Measurements from ENCODE around the gene CYP19A1.
"Not testable (repeated sequence)": the region's sequence is repeated elsewhere in the genome, so short reads cannot be mapped to it uniquely, and the experiment has no call there.

The CYP19A1 gene

GRCh38 chr15:51201581-51201980, 136.8 kb downstream of the CYP19A1 start:
- no peak for DNase-seq

DNA sequence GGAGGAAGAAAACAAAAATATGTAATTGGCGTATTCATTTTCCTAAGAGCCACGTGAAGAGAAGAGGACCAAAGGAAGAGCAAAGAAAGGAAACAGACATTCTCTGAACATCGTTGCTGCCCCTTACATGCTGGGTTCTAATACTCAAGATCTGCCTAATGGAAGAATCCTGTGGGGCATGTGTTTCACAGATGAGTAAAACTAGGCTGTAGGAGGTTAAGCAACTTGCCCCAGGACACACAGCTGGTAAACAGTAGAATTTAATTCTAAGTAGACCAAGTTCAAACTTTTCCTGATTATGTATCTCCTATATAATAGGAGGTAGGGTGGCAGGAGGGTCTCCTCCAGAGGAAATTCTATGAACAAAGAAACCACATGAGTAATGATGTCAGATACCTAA, 137.6 kb downstream of the CYP19A1 start:
- no peak for DNase-seq

- no peak for DNase-seq
Measured at GRCh38 chr15:51199541-51199940, 138.9 kb downstream of the CYP19A1 start.

DNA sequence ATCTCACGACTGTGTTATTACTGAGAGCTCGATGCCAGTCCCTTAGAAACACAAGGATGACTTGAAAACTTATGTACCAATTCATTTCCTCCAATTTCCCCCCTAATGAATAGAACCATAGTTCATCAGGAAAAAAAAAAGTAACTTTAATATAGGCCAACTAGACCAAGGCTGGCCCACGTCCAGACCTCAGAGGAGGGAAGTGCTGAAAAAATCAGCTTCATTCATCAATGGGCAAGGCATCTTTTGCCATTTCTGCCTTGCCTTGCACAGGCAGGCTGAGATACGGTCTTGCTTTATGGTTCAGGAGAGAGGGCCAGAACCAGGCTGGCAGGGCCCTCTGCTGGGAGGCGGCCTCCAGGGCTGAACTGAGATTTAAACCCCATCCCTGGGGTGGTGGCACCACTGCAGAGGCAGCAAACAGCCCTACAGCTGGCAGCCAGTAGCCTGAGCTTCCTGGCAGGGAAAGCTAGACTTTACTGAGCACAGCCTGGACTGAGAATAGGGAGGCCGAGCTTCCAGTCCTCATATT, 139.6 kb downstream of the CYP19A1 start:
- no peak for DNase-seq

GRCh38 chr15:51195459-51195858, 142.9 kb downstream of the CYP19A1 start:
- no peak for DNase-seq

- DNase-seq = no peak
Measured at GRCh38 chr15:51193979-51194378, 144.4 kb downstream of the CYP19A1 start.

DNA sequence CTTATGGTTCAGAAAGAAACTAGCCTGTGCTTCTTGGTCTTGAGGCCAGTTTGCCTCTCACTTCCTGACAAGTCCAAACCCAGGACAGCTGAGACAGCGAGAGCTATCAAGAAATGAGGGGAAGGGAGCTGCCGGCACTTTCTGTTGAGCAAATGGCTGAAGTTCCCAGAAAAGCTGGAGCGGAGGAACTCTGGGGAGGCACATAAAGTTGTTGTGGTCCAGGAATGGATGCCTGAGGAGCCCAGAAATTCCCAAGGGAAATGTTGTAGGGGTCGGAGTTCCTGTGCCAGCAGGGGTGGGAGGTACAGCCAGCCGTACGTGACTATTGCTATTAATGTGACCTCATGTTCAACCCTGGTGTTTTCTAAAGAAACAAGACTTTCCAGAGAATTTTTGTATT, 144.9 kb downstream of the CYP19A1 start:
- no peak for DNase-seq

DNA sequence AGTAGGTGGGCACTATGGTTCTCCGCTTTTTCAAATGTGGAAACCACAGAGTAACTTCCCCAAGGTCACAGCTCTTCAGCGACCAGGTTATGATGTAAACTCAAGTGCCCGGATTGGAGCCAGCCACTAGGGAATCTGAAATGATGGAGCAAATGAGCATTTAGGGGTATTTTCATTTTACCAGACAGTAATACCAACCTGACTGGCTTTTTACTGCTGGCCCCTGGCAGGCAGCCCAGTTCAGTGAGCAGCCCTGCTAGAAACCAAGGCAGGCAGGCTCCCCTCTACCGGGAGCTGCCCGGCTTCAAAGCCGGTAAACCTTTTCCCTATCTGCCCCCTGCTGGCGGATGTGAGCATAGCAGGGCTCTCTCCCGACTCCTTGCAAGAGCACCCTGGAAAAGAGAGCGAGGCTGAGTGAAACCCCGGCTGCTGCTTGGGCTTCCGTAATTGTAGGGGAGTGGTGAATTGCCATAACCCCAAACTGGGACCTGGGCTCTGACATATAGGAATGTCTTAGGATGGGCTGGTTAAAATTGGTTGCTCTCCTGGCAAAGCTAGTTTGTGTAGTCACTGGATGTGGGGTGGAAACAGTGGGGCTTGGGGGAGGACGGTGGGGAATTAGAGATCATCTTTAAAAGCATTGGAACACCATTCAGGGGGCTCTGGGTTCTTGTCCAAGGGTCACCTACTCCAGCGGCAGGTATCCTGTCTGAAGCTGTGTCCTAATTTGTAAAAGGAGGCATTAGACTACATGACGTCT, 145.7 kb downstream of the CYP19A1 start:
- DNase-seq = peak; percentile 93

DNA sequence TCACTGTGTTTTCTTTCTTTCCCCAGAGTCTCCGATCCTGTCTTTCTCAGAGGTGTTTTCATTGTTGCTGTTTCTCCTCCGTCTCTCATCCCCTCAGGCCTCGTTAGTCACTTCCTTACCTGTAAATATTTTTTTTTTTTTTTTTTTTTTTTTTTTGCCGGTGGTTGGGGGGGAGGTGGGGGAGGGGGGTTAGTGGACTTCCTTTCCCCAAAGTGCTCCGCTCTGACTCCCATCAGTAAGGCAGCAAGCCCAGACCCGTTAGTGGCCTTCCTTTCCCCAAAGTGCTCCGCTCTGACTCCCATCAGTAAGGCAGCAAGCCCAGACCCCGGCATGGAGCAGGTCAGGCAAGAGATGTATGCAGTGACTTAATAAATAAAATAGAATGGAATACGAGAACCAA, 146.6 kb downstream of the CYP19A1 start:
- no peak for DNase-seq

DNA sequence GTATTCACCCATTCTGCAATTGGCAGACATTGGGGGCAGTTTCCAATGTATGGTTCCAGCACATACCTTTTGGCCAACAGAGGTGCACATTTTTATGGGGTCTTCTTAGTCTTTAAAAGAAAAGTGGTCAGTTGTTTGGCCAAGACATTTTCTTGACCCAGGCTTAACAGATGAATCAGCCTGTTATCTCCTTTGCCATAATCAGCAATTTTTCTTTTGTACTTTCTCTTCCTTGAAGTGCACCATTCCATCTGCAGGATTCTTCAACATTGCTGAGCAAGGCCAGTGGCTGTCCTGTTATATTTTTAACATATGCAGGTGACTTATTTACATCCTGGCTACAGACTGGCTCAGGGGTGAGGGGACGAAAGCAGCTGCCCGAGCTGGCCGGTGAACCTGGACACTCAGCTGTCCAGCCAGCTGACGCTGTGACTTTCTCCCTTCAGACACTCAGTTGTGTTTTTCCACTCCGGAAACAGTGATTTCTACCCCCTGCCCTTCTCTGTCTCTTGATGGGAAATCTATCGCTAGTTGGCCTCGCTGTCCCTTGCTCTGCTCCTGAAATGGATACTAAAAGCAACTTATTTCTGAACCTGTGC, 147.2 kb downstream of the CYP19A1 start:
- DNase-seq = no peak

- DNase-seq = no peak
Measured at GRCh38 chr15:51190424-51191068, 147.8 kb downstream of the CYP19A1 start.

GRCh38 chr15:51189669-51190385, 148.6 kb downstream of the CYP19A1 start:
- no peak for DNase-seq

DNA sequence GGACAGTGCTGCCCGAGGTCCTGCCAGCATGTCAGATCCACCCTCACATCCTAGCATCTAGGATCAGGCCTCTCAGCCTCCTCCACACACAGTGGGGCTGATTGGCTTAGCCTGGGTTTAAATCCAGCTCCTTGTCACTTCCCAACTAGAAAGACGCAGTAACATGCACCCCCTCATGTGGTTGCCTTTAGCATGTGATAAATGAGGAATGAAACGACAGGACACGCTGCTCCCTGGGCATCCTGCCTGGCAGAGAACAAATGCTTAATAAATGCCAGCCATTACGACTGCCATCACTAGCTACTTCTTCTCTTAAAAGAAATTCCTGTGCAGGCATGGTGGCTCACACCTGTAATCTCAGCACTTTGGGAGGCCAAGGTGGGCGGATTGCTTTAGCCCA, 149.6 kb downstream of the CYP19A1 start:
- not testable (repeated sequence) for DNase-seq

DNA sequence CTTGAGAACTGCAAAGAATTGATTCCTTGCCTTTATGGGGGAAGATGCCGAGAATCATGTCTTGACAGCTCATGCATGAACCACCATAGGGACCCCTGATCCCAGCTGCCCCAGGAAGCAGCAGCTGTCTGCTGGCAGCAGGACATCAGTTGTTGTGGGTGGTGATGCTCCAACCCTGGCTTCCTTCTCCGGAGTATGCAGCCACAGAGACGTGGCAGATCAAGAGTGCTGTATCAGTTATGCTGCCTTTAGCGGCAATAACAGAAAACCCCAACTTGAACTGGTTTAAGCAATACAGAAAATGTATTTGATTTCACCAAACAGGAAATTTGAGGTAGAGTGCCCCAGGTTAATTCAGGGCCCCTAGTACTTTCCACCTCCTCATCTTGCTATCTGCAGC, 151.5 kb downstream of the CYP19A1 start:
- no peak for DNase-seq

GRCh38 chr15:51186181-51186705, 152.2 kb downstream of the CYP19A1 start:
- DNase-seq = no peak

DNA sequence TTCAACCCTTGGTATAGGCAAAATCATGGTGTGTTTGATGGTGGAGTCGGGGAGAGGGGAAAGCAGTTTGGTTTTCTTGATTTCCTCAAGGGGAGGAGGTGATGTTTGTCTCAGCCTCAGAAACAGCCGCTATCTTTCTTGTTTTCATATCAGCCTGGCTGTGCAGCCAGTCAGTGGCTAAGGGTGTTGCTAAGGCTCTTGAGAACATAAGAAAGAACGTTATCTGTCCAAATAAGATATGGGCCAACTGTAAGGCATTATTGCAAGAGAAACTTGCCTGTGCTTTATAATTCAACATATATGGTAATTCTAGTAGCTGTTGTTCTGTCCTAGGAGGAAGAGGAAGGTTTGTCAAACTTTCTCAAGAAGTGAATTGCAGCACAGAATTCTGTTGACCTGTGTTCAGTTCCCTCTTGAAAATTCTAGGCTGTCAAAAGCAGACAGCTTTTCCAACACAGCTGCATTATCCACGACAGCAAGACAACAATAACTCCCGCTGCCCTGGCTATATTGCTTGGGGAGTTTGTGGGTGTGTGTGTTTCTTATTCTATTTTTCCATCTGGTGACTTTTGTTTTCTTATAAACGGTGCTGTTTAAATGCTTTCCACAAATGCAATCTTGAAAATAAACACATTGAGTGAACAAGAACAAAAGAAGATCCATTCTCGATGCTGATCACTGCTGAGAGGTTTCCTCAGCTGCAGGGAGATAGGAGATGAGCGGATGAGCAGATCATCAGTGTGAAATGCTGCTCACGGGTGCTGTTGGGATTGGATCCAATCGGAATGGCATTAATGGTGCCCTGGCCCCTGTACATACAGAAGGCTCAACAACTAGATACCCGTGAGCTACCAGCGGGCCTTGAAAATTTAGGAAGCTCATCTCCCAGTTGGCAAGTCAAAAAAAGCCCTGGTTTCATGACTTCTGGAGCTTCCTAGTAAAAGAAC, 152.9 kb downstream of the CYP19A1 start:
- DNase-seq = no peak

- DNase-seq = no peak
Measured at GRCh38 chr15:51184627-51185026, 153.8 kb downstream of the CYP19A1 start.

DNA sequence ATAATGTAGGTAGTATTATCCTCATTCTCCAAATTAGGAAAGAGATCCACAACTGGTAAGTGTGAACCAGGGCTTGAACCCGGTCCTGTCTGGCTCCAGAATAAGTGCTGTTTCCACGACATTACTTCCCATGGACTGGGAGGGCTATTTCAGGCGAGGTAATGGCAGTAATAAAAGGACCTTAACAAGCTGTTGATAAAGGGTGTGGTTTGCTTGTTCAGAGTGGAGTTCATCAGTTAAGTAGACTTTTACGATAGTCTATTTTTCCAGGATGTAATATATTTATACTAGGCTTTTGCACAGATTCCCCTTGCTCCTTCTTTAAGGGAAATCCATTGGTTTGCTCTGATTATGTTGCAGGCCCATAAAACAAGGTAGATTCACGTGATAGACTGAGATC, 155.3 kb downstream of the CYP19A1 start:
- DNase-seq = peak; percentile 7

GRCh38 chr15:51181905-51182304, 156.5 kb downstream of the CYP19A1 start:
- DNase-seq = no peak

DNA sequence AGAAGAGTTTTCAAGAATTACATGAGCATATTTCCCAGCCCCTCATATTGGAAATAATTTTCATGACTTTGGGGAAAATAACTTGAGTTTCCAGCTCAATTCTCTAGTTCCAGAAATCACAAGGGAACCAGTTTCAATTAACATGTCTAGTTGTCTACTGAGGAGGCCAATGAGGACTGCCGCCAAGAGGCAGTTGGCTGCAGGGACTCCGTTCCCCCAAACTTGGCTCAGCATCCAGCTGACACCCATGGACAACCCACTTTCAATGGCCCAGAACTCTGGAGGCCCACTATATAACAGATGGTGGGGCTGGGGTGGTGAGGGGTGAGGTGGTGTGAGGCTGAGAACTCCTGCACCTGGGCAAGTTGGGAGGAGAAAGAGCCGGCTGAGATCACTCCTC, 157.2 kb downstream of the CYP19A1 start:
- DNase-seq = no peak

- peak; percentile 12 for DNase-seq
Measured at GRCh38 chr15:51180534-51180933, 157.9 kb downstream of the CYP19A1 start.

DNA sequence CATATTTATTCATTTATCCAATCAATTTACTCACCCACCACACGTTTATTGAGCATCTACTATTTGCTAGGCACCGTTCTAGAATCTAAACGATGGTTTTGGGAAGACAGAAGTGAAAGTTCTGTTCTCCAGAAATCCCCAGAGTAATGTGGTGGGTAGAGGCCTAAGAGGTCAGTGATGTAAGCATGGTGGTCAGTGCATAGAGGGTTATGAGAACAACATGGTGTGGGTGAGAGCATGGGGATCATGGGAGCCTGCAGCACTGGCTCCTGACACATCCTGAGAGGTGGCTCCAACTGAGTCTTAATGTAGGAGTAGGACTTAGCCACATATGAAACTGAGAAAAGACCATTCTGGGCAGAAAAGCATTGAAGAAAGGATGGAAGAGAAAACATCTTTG, 158.4 kb downstream of the CYP19A1 start:
- peak; percentile 10 for DNase-seq

All from islet precursor cell (in vitro differentiated cells).